HCT116 (cell line): ENCODE data around the gene GPC1. TPM values are rescaled to one million over a fixed set of nuclear protein-coding genes. Genes with fewer than 3 reads are reported as not detected.

Experiments
- ATAC-seq: fragments of 200-7000 bp; cut with Tn5 transposase; 2 replicates; pipeline ENCODE4 v1.9.1; 2020; ENCODE audit warnings: mild to moderate bottlenecking, moderate library complexity
- BruUV-seq: library from RNA; stranded (reverse); fragments of 400-500 nt; replicated peaks from 2 replicates; lab custom pipeline; 2021; lab: Mats Ljungman, UMichigan
- CTCF ChIA-PET: fragments of 300-600 bp; sonication (Branson Sonifier 250); formaldehyde crosslinking; loops from one replicate; lab custom pipeline; 2021; ENCODE audit warnings: antibody characterized with exemption; lab: Charles Lee
- POLR2A ChIA-PET: fragments of 300-600, 350-600 bp; sonication (Branson Sonifier 250); formaldehyde crosslinking; loops from one replicate; lab custom pipeline; 2021; ENCODE audit warnings: antibody characterized with exemption; lab: Charles Lee
- RAD21 ChIA-PET, 2 experiments: fragments of 300-600 bp; sonication (Branson Sonifier 250); formaldehyde crosslinking; loops; one replicate each; lab custom pipeline; 2023; ENCODE audit warnings: low total read pairs in 2 of 2; ENCODE audit not compliant: uncharacterized antibody in 2 of 2, unreplicated experiment in 2 of 2, low non-redundant PET in 1 of 2; lab: Charles Lee
- DNase-seq: peaks from one replicate; pipeline ENCODE4 v3.0.0-alpha.2; 2010; ENCODE audit warnings: low read depth, low spot score
- H2AFZ ChIP-seq: fragments of 200-600 bp; shearing (Covaris generic), sonication (generic); 2 replicates; pipeline ENCODE4 v1.6.1; 2017; ENCODE audit warnings: low read depth, mixed run types, mixed read lengths, antibody characterized with exemption, low read length; ENCODE audit not compliant: poor library complexity, severe bottlenecking
- H3K27ac ChIP-seq: 2 replicates; pipeline ENCODE4 v1.5.1; 2012; ENCODE audit warnings: low read depth, low read length
- H3K27me3 ChIP-seq: fragments of 200-600 bp; sonication (generic); 2 replicates; pipeline ENCODE4 v1.6.1; 2016; ENCODE audit warnings: mixed run types, low read length, mixed read lengths; ENCODE audit not compliant: insufficient read depth
- H3K36me3 ChIP-seq, 2 experiments: fragments of 200-500 bp in 1 of 2; fragments of 200-600 bp in 1 of 2; sonication (Bioruptor generic) in 1 of 2; sonication (generic) in 1 of 2; 2 replicates each; pipeline versions ENCODE4 v1.5.1 to v1.6.1; 2014 to 2016; ENCODE audit warnings: low read length in 2 of 2, inconsistent platforms in 1 of 2, mixed read lengths in 1 of 2, mixed run types in 1 of 2; ENCODE audit not compliant: insufficient read depth in 2 of 2, control insufficient read depth in 1 of 2
- H3K4me1 ChIP-seq, 2 experiments: fragments of 200-600 bp in 1 of 2; sonication (generic) in 1 of 2; 2 replicates each; pipeline versions ENCODE4 v1.5.1 to v1.6.1; 2012 to 2017; ENCODE audit warnings: low read length in 2 of 2, inconsistent platforms in 1 of 2, mild to moderate bottlenecking in 1 of 2, mixed read lengths in 1 of 2, mixed run types in 1 of 2, moderate library complexity in 1 of 2; ENCODE audit not compliant: insufficient read depth in 2 of 2, control insufficient read depth in 1 of 2
- H3K4me2 ChIP-seq: fragments of 200-600 bp; sonication (generic); 2 replicates; pipeline ENCODE4 v1.6.1; 2017; ENCODE audit warnings: mixed run types, low read length, mixed read lengths
- H3K4me3 ChIP-seq, 2 experiments: fragments of 200-600 bp in 1 of 2; sonication (generic) in 1 of 2; replicated peaks in 1 of 2; 2 replicates each; pipeline ENCODE4 v1.5.1; 2011 to 2016; ENCODE audit warnings: low read length in 2 of 2, control low read depth in 1 of 2, low read depth in 1 of 2, mild to moderate bottlenecking in 1 of 2, mixed read lengths in 1 of 2, mixed run types in 1 of 2
- H3K79me2 ChIP-seq: fragments of 200-600 bp; sonication (generic); 2 replicates; pipeline ENCODE4 v1.6.1; 2017; ENCODE audit warnings: mild to moderate bottlenecking, mixed run types, low read length, moderate library complexity, mixed read lengths; ENCODE audit not compliant: insufficient read depth
- H3K9ac ChIP-seq: fragments of 200-600 bp; sonication (generic); 2 replicates; pipeline ENCODE4 v1.6.1; 2016; ENCODE audit warnings: low read length, mixed read lengths
- H3K9me2 ChIP-seq: fragments of 200-600 bp; sonication (generic), shearing (Covaris generic); 2 replicates; pipeline ENCODE4 v1.6.1; 2017; ENCODE audit warnings: mixed run types, mild to moderate bottlenecking, moderate library complexity; ENCODE audit not compliant: insufficient read depth
- H3K9me3 ChIP-seq, 2 experiments: fragments of 200-500 bp in 1 of 2; fragments of 200-600 bp in 1 of 2; sonication (Bioruptor generic) in 1 of 2; sonication (generic) in 1 of 2; 2 replicates each; pipeline ENCODE4 v1.6.1; 2014 to 2017; ENCODE audit warnings: low read length in 2 of 2, mixed read lengths in 2 of 2, inconsistent platforms in 1 of 2, low read depth in 1 of 2, mild to moderate bottlenecking in 1 of 2, mixed run types in 1 of 2, moderate library complexity in 1 of 2; ENCODE audit not compliant: control insufficient read depth in 1 of 2, insufficient read depth in 1 of 2
- H4K20me1 ChIP-seq: fragments of 200-600 bp; sonication (generic), shearing (Covaris generic); 2 replicates; pipeline ENCODE4 v1.6.1; 2017; ENCODE audit warnings: mixed run types, mild to moderate bottlenecking, moderate library complexity; ENCODE audit not compliant: insufficient read depth
- CBX3 ChIP-seq: IDR thresholded peaks from 2 replicates; pipeline ENCODE4 v1.6.1; 2012; ENCODE audit warnings: low read depth
- CEBPB ChIP-seq: IDR thresholded peaks from 2 replicates; pipeline ENCODE4 v1.6.1; 2012; ENCODE audit warnings: low read depth
- EGR1 ChIP-seq: IDR thresholded peaks from 2 replicates; pipeline ENCODE4 v1.6.1; 2012; ENCODE audit warnings: low read depth
- EZH2 ChIP-seq: fragments of 200-600 bp; sonication (generic); IDR thresholded peaks from 2 replicates; pipeline ENCODE4 v1.6.1; 2017; ENCODE audit warnings: antibody characterized with exemption, mixed run types
- EZH2phosphoT487 ChIP-seq: fragments of 200-600 bp; IDR thresholded peaks from 2 replicates; pipeline ENCODE4 v1.6.1; 2018; ENCODE audit warnings: antibody characterized with exemption, borderline replicate concordance
- FOSL1 ChIP-seq: IDR thresholded peaks from 2 replicates; pipeline ENCODE4 v1.6.1; 2012; ENCODE audit warnings: low read depth
- JUND ChIP-seq: IDR thresholded peaks from 2 replicates; pipeline ENCODE4 v1.6.1; 2012
- POLR2A ChIP-seq: IDR thresholded peaks from 2 replicates; pipeline ENCODE4 v1.7.0; 2011; ENCODE audit warnings: borderline replicate concordance; ENCODE audit not compliant: insufficient read depth, insufficient read length; ENCODE audit errors: extremely low read depth
- POLR2AphosphoS5 ChIP-seq: IDR thresholded peaks from 2 replicates; pipeline ENCODE4 v1.6.1; 2011; ENCODE audit warnings: mild to moderate bottlenecking, low read depth, low read length, moderate library complexity
- RAD21 ChIP-seq: IDR thresholded peaks from 2 replicates; pipeline ENCODE4 v1.6.1; 2012; ENCODE audit warnings: low read depth, mild to moderate bottlenecking
- SIN3A ChIP-seq: IDR thresholded peaks from 2 replicates; pipeline ENCODE4 v1.6.1; 2012; ENCODE audit warnings: low read depth
- SRF ChIP-seq: IDR thresholded peaks from 2 replicates; pipeline ENCODE4 v1.6.1; 2012; ENCODE audit warnings: low read depth
- YY1 ChIP-seq: IDR thresholded peaks from 2 replicates; pipeline ENCODE4 v1.6.1; 2011; ENCODE audit warnings: low read length, low read depth, moderate library complexity, mild to moderate bottlenecking; ENCODE audit not compliant: insufficient replicate concordance; ENCODE audit errors: extremely low read depth
- ZFX ChIP-seq: fragments of 450-650 bp; IDR thresholded peaks from 2 replicates; pipeline ENCODE4 v1.6.1; 2017
- ZNF274 ChIP-seq: fragments of 200-500 bp; sonication (Bioruptor generic); IDR thresholded peaks from 2 replicates; pipeline ENCODE4 v1.6.1; 2014; ENCODE audit warnings: mild to moderate bottlenecking, low read depth, low read length, inconsistent platforms
- intact Hi-C: fragments of 100-400 bp; cut with micrococcal nuclease; formaldehyde crosslinking; loops from 2 replicates; pipeline ENCODE4 v1.10.0; 2022
- total RNA-seq: library from RNA; stranded (reverse); gene quantifications from one replicate; pipeline ENCODE4 v1.2.1, GENCODE V29; 2021; ENCODE audit not compliant: unreplicated experiment
- TF ChIP-seq, protein P1 (sequence below): IDR thresholded peaks from 2 replicates; pipeline ENCODE4 v1.6.1; 2012
- TF ChIP-seq, protein P2 (sequence below): IDR thresholded peaks from 2 replicates; pipeline ENCODE4 v1.6.1; 2012; ENCODE audit warnings: low read depth

The GPC1 gene
- total RNA-seq, 1 experiment from 2014 or later: 79.1 TPM

DNA sequence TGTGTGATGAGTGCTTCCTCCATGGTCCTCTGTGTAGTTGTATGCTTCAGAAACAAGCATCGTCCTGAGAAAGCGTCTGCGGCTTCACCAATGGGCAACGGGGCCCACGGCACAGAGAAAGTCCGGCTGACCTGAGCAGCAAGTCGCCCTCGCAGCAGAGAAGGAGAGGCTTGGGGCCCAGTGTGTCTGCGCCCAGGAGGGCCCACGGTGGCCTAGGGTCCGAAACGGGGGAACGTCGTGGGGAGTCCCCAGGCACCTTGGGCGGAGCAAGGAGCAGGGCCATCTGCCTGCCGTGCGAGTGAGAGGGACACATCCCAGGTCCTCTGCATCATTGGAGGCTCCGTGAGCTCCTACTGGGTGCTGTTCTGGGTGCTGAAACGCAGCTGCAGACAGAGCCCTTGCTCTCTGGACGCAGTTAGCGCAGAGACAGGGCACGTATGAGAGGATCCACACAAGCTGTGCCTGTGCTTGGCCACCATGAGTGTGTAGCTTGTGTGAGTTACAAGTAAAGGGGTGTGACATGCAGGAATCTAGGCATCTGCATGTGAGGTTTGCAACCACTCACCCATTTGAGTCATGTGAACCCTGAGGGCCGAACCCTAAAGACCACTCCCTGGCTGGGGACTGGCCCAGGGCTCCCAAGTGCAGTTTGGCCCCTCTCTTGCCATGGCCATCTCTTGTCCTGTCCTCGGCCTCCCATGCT is 10.6 kb downstream of the GPC1 start:
- ChIA-PET RAD21 (no interaction called here), POLR2A (no interaction called here), CTCF (no interaction called here)
- no TSS peak for BruUV-seq
- H3K4me3 ChIP-seq: no peak overlapping the region
- H3K4me1 ChIP-seq: peaks cover 18 to 34% of the 10 kb centered on the region in 2 experiments; a peak in 3 of 4 replicates
- intact Hi-C loops: no loop called here
- H3K9me3 ChIP-seq: no peaks in the 10 kb centered on the region
- no peak overlapping the region for H3K4me2 ChIP-seq
- no peak overlapping the region for H3K27ac ChIP-seq
- H2AFZ ChIP-seq: no peak overlapping the region
- ATAC-seq: no peak
- no peak overlapping the region for H3K9ac ChIP-seq
- H4K20me1 ChIP-seq: no peaks in the 10 kb centered on the region
- peaks cover 89% of the 10 kb centered on the region for H3K79me2 ChIP-seq
- TF ChIP-seq JUND (no peak), FOSL1 (no peak), SIN3A (no peak), CBX3 (no peak)
- TF ChIP-seq, protein P1, sequence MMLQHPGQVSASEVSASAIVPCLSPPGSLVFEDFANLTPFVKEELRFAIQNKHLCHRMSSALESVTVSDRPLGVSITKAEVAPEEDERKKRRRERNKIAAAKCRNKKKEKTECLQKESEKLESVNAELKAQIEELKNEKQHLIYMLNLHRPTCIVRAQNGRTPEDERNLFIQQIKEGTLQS: no peak
- H3K36me3 ChIP-seq: no peaks in the 10 kb centered on the region
- no peaks in the 10 kb centered on the region for H3K27me3 ChIP-seq
- no peaks in the 10 kb centered on the region for H3K9me2 ChIP-seq
- no peak for DNase-seq

DNA sequence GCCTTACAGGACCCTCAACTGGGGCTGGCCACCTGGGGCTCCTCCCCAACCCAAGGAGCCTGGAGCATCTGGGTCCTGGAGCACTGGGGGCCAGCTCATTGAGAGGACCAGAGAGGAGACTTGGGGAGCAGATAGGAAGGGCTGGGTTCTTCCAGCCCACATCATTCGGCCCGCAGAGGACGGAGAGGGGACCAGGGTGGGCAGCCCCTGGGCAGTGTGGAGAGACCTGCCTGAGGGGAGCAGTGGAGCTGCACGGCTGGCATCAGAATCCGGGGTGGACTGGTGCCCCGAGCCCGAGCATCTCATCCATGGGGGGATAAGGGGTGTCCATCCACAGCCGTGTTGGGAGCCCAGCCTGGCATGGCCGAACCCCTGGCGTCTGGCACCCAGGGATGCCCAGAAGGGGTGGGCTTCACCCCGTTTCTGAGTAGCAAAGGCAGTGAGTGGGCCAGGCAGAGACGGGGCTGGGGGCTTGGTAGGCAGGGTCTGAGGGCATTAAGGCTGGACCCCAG is 11.3 kb downstream of the GPC1 start:
- no peaks in the 10 kb centered on the region for H3K9me2 ChIP-seq
- no peak overlapping the region for H2AFZ ChIP-seq
- H3K36me3 ChIP-seq: no peaks in the 10 kb centered on the region
- no peak overlapping the region for H3K4me3 ChIP-seq
- RAD21 ChIA-PET: no interaction called here
- DNase-seq: no peak
- H3K79me2 ChIP-seq: peaks cover 88% of the 10 kb centered on the region
- H3K9ac ChIP-seq: no peak overlapping the region
- no peak overlapping the region for H3K27ac ChIP-seq
- no peaks in the 10 kb centered on the region for H3K9me3 ChIP-seq
- no peaks in the 10 kb centered on the region for H4K20me1 ChIP-seq
- no peak for ATAC-seq
- no peaks in the 10 kb centered on the region for H3K27me3 ChIP-seq
- H3K4me1 ChIP-seq: peaks cover 24 to 40% of the 10 kb centered on the region in 2 experiments; a peak in 3 of 4 replicates
- CTCF ChIA-PET: no interaction called here
- POLR2A ChIA-PET: no interaction called here
- no peak overlapping the region for H3K4me2 ChIP-seq
- intact Hi-C loops: no loop called here
- no TSS peak for BruUV-seq
- TF ChIP-seq POLR2AphosphoS5 (no peak), ZFX (no peak), FOSL1 (no peak), RAD21 (no peak), ZNF274 (no peak), YY1 (no peak), EGR1 (no peak), POLR2A (no peak), CEBPB (no peak), EZH2 (no peak), SRF (no peak), EZH2phosphoT487 (no peak)
- TF ChIP-seq, protein P2, sequence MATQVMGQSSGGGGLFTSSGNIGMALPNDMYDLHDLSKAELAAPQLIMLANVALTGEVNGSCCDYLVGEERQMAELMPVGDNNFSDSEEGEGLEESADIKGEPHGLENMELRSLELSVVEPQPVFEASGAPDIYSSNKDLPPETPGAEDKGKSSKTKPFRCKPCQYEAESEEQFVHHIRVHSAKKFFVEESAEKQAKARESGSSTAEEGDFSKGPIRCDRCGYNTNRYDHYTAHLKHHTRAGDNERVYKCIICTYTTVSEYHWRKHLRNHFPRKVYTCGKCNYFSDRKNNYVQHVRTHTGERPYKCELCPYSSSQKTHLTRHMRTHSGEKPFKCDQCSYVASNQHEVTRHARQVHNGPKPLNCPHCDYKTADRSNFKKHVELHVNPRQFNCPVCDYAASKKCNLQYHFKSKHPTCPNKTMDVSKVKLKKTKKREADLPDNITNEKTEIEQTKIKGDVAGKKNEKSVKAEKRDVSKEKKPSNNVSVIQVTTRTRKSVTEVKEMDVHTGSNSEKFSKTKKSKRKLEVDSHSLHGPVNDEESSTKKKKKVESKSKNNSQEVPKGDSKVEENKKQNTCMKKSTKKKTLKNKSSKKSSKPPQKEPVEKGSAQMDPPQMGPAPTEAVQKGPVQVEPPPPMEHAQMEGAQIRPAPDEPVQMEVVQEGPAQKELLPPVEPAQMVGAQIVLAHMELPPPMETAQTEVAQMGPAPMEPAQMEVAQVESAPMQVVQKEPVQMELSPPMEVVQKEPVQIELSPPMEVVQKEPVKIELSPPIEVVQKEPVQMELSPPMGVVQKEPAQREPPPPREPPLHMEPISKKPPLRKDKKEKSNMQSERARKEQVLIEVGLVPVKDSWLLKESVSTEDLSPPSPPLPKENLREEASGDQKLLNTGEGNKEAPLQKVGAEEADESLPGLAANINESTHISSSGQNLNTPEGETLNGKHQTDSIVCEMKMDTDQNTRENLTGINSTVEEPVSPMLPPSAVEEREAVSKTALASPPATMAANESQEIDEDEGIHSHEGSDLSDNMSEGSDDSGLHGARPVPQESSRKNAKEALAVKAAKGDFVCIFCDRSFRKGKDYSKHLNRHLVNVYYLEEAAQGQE: no peak
- TF ChIP-seq, protein P1: no peak
